Measurements from ENCODE around the gene PRKAG2. TPM values are rescaled to one million over a fixed set of nuclear protein-coding genes. Genes with fewer than 3 reads are reported as not detected.

The PRKAG2 gene
- total and polyA plus RNA-seq, 2 of the 13 experiments (the other 11 are each of a cell fraction or from before 2014, with no cell fraction given), result 0.90 to 1.3 TPM

DNA sequence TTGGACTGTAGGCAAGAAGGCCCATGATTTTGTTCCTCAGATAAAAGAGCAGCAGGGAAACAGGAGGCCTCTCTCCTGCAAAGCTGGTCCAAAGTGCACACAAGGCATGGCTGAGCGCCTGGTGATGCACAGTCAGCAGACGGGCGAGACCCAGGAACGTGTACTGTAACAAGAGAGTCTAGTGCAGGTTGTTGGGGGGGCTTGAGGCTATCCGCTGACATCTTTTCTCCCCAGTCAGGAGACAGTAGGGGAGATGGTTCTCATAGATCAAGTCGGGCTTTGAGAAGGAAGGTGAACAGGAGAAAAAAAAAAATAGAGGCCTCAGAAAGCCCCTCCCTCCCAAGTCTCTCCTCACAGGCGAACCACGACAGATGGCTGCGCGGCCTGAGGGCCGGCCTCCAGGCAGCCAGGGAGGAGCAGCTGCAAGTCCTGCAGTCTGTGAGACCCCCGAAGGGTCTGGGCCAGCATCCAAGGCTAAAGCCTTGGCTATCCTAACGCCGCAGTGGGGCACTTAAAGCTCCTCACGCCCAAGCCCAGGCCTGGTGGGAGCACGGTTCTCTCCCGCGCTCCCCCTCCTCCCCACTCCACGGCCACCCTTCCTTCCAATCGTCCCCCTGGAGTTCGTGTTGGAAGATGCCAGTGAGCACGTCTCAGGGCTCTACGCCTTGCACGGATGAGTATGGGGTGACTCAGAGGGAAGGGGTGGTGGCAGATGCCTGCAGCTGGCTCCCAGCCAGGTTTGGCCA lies 68.3 kb downstream of the PRKAG2 start (continued):
- TF ChIP-seq ZNF431 (CRISPR knock-in tag; IDR thresholded peaks at IDR 0.05; ENCODE audit: borderline replicate concordance, low read depth) (no peak), ZBTB7A (CRISPR knock-in tag; IDR thresholded peaks at IDR 0.05) (no peak), CCAR2 (optimal IDR thresholded peaks at IDR 0.05; ENCODE audit: low read depth, low read length) (no peak), U2AF1 (optimal IDR thresholded peaks at IDR 0.05; ENCODE audit: low read depth, low read length) (no peak), PAX8 (CRISPR knock-in tag; IDR thresholded peaks at IDR 0.05; ENCODE audit: borderline replicate concordance) (no peak), ZNF468 (CRISPR knock-in tag; IDR thresholded peaks at IDR 0.05) (no peak), ARHGAP35 (CRISPR knock-in tag; IDR thresholded peaks at IDR 0.05; ENCODE audit: borderline replicate concordance) (no peak), MYC (CRISPR knock-in tag; IDR thresholded peaks at IDR 0.05; ENCODE audit: borderline replicate concordance) (peak; percentile 42; the same call in 1 of the 2 replicates), KDM6A (CRISPR knock-in tag; IDR thresholded peaks at IDR 0.05; ENCODE audit: low read depth) (peak; percentile 63; the same call in 1 of the 2 replicates), MYNN (CRISPR knock-in tag; IDR thresholded peaks at IDR 0.05; ENCODE audit: low read depth) (no peak), GTF2F1 (IDR thresholded peaks at IDR 0.05; ENCODE audit: low read length) (no peak), HCFC1 (IDR thresholded peaks at IDR 0.05; ENCODE audit: low read depth, low read length) (no peak), ZNF382 (CRISPR knock-in tag; IDR thresholded peaks at IDR 0.05; ENCODE audit: borderline replicate concordance) (no peak), ZNF256 (CRISPR knock-in tag; conservative IDR thresholded peaks at IDR 0.05) (no peak), SETDB1 (CRISPR knock-in tag; IDR thresholded peaks at IDR 0.05; ENCODE audit: borderline replicate concordance) (no peak), MAF1 (CRISPR knock-in tag; IDR thresholded peaks at IDR 0.05; ENCODE audit: borderline replicate concordance) (no peak), ZSCAN25 (CRISPR knock-in tag; IDR thresholded peaks at IDR 0.05) (0 out of 2 replicates have a peak, but pooled peaks have one; percentile 56)
- TF ChIP-seq, protein P1, sequence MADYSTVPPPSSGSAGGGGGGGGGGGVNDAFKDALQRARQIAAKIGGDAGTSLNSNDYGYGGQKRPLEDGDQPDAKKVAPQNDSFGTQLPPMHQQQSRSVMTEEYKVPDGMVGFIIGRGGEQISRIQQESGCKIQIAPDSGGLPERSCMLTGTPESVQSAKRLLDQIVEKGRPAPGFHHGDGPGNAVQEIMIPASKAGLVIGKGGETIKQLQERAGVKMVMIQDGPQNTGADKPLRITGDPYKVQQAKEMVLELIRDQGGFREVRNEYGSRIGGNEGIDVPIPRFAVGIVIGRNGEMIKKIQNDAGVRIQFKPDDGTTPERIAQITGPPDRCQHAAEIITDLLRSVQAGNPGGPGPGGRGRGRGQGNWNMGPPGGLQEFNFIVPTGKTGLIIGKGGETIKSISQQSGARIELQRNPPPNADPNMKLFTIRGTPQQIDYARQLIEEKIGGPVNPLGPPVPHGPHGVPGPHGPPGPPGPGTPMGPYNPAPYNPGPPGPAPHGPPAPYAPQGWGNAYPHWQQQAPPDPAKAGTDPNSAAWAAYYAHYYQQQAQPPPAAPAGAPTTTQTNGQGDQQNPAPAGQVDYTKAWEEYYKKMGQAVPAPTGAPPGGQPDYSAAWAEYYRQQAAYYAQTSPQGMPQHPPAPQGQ (CRISPR knock-in tag; IDR thresholded peaks at IDR 0.05; ENCODE audit: borderline replicate concordance), result no peak
- TF ChIP-seq, protein P2, sequence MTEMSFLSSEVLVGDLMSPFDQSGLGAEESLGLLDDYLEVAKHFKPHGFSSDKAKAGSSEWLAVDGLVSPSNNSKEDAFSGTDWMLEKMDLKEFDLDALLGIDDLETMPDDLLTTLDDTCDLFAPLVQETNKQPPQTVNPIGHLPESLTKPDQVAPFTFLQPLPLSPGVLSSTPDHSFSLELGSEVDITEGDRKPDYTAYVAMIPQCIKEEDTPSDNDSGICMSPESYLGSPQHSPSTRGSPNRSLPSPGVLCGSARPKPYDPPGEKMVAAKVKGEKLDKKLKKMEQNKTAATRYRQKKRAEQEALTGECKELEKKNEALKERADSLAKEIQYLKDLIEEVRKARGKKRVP (CRISPR knock-in tag; IDR thresholded peaks at IDR 0.05), result no peak
- TF ChIP-seq, protein P3, sequence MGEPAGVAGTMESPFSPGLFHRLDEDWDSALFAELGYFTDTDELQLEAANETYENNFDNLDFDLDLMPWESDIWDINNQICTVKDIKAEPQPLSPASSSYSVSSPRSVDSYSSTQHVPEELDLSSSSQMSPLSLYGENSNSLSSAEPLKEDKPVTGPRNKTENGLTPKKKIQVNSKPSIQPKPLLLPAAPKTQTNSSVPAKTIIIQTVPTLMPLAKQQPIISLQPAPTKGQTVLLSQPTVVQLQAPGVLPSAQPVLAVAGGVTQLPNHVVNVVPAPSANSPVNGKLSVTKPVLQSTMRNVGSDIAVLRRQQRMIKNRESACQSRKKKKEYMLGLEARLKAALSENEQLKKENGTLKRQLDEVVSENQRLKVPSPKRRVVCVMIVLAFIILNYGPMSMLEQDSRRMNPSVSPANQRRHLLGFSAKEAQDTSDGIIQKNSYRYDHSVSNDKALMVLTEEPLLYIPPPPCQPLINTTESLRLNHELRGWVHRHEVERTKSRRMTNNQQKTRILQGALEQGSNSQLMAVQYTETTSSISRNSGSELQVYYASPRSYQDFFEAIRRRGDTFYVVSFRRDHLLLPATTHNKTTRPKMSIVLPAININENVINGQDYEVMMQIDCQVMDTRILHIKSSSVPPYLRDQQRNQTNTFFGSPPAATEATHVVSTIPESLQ (CRISPR knock-in tag; conservative IDR thresholded peaks at IDR 0.05), result no peak
- TF ChIP-seq, protein P4, sequence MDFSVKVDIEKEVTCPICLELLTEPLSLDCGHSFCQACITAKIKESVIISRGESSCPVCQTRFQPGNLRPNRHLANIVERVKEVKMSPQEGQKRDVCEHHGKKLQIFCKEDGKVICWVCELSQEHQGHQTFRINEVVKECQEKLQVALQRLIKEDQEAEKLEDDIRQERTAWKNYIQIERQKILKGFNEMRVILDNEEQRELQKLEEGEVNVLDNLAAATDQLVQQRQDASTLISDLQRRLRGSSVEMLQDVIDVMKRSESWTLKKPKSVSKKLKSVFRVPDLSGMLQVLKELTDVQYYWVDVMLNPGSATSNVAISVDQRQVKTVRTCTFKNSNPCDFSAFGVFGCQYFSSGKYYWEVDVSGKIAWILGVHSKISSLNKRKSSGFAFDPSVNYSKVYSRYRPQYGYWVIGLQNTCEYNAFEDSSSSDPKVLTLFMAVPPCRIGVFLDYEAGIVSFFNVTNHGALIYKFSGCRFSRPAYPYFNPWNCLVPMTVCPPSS (IDR thresholded peaks at IDR 0.05), result no peak
- TF ChIP-seq, protein P5, sequence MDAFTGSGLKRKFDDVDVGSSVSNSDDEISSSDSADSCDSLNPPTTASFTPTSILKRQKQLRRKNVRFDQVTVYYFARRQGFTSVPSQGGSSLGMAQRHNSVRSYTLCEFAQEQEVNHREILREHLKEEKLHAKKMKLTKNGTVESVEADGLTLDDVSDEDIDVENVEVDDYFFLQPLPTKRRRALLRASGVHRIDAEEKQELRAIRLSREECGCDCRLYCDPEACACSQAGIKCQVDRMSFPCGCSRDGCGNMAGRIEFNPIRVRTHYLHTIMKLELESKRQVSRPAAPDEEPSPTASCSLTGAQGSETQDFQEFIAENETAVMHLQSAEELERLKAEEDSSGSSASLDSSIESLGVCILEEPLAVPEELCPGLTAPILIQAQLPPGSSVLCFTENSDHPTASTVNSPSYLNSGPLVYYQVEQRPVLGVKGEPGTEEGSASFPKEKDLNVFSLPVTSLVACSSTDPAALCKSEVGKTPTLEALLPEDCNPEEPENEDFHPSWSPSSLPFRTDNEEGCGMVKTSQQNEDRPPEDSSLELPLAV (CRISPR knock-in tag; conservative IDR thresholded peaks at IDR 0.05; ENCODE audit: low read depth), result no peak
